GM18873 (cell line): Measurements from ENCODE around the gene CA5B.
"Not testable (repeated sequence)": the region's sequence is repeated elsewhere in the genome, so short reads cannot be mapped to it uniquely, and the experiment has no call there.

Experiments used
- ATAC-seq: cut with Tn5 transposase; IDR thresholded peaks from one replicate; pipeline ENCODE4 v1.9.1; 2021; ENCODE audit warnings: mild to moderate bottlenecking, moderate library complexity, moderate number of reproducible peaks; ENCODE audit not compliant: unreplicated experiment, low FRiP score

CA5B gene

DNA sequence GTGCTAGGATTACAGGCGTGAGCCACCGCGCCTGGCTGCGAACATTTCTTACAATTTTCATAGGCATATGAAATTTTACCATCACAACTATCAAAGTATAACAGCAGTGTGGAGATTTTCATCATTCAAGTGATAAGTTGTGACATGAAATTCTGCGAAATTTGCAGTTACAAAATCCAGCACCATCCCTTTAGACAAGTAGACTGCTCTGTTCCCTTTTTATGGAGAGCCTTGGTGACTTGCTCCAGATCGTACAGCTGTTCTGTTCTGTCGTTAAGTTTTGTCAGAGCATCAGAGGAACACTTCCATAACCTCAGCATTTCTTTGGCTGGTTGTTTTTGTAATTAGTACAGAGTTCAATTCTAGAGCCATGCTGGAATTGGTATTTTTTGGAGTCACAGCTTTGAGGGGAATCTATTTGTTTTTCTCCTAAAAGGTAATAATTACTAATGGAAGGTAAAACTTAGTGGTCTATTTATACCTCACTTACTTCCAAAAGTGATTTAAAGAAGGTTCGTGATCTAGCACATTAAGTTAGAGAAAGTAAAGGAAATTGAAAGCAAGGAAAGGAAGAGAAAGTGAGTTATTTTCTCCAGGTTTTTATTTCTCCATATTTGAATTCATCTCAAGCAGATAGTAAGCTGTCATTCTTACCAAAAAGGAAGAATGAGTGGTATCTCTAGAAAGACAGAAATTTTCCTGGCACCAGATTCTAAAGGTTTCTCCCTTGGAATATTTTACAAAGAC lies 74.3 kb downstream of the CA5B start:
- no peak for ATAC-seq

GRCh38 chrX:15813416-15813815 lies 75.3 kb downstream of the CA5B start:
- no peak for ATAC-seq

GRCh38 chrX:15814771-15815365 lies 76.8 kb downstream of the CA5B start:
- no peak for ATAC-seq

DNA sequence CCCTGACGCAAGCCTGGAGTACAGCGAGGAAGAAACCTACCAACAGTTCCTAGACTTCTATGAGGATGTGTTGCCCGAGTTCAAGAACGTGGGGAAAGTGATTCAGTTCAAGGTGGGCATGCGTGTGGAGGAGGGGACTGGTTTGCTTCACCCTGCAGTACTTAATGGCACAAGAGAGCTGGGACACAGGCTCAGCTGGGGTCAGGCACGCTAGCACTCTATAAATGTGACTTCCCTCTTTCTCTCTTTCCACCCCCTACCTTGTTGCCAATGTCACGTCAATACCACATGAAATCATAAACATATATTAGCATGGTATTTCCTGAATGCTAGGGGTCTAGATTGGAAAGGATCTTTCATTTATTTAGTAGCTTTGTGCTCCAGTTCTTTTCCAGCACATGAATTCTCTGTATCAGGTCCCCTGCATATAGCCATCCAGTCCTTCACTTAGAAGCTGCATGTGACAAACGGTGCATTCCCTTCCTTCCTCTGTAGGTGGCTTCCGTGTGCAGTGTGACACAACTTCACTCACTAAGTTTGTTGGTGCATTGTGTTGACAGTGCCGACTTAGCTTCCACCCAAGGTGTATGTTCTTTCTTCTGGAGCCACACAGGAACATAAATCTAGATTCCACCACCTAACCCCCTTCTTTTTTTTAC lies 77.8 kb downstream of the CA5B start:
- ATAC-seq, result no peak

DNA sequence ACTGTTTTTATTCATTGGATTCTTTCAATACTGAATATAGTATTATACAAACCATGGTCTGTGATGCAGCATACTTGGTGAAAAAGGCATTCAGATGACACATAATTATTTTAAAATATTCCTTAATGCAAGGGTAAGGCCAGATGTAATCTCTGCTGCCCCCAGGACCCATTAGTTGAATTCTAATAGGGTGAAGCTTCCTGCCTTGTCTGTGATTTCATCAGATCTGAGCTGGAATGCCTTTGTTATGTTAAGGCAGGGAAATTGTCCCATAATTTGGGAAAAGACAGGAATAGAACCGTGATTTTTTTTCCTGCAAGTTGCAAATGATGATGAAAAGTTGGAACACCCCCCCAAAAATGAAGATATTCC lies 78.4 kb downstream of the CA5B start:
- no peak for ATAC-seq

GRCh38 chrX:15816886-15817285 lies 78.8 kb downstream of the CA5B start:
- no peak for ATAC-seq

DNA sequence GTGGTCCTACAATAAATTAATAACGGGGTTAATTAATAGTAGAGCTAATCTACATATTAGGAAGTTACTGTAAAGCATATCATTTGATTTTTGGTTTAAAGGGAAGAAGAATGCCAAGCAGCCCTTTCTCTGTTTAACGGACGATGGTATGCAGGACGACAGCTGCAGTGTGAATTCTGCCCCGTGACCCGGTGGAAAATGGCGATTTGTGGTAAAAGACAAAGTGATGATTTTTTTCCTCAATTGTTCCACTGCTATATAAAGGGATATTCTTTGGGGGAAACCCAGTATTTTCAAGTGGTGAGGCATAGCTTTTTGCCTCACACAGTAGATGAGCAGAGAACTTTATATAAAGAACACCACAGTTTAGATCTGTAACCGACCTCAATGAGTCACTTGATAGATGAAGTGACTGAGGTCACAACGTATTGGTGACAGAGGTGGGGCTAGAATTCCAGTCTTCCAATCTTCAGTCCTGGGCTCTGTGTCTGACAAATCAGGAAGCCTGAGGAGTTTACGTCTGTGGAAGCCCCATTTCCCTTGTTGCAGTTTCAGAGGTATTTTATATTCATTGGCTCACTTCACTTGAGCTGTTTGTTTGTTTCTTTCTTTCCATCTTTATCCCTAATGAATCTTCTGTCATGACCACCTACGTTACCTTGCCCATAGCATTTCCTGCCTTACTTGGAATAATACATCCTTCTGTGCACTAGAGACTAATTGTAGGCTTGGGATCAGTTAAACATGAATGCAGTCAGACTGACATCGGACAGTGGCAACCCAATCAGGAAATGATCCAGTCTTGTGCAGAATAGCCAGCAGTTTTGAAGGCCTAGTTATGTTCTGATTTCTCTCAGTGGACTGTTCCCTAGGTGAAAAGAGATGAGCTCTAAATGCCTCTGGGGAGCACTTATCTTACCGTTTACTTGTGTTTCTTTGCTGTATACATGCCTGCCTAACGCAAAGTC lies 82.3 kb downstream of the CA5B start:
- ATAC-seq, result no peak

DNA sequence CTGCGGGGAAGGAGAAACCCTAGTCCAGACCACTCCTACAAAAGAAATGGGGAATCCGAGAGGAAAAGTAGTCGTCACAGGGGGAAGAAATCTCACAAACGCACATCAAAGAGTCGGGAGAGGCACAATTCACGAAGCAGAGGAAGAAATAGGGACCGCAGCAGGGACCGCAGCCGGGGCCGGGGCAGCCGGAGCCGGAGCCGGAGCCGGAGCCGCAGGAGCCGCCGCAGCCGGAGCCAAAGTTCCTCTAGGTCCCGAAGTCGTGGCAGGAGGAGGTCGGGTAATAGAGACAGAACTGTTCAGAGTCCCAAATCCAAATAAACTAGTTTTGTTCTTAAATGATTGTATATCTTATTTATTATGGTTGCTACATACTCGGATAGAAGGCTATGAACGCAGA lies 84.9 kb downstream of the CA5B start:
- no peak for ATAC-seq

- no peak for ATAC-seq
These were observed 87.9 kb downstream of the CA5B start for GRCh38 chrX:15825936-15826335.

DNA sequence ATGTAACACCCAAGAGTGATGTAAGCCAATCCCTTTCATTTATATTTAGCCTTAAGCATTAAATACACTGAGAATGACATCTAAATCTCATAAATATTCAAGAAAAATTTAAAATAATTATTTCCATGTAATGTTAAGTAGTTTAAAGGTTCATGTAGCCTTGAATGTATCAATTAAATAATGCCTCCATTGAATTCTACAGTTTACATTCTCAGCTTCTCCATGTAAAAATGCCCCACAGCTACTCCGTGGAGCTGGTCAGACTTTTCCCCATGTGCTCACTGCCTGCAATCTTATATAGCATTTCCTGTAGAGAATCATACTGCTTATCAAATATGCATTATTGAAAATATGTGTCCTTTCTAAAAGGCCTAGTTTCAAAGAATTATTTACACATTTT lies 91.1 kb downstream of the CA5B start:
- no peak for ATAC-seq

DNA sequence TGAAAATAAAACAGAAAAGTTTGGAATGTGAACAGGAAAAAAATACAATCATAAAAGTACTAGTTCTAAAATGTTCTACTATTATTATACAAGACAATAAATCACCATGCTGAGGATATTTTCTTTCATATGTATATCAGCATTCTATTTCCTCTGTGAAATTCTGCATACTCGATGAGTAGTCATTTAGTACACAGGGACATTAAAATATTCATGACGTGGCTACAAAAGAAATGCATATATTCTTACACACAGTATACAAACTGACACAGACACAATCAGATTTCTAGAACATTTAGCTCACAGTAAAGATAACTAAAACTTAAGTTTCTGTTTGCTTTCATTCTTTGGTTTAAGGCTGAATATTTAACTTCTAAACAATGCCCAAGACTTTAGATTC lies 93.3 kb downstream of the CA5B start:
- not testable (repeated sequence) for ATAC-seq

DNA sequence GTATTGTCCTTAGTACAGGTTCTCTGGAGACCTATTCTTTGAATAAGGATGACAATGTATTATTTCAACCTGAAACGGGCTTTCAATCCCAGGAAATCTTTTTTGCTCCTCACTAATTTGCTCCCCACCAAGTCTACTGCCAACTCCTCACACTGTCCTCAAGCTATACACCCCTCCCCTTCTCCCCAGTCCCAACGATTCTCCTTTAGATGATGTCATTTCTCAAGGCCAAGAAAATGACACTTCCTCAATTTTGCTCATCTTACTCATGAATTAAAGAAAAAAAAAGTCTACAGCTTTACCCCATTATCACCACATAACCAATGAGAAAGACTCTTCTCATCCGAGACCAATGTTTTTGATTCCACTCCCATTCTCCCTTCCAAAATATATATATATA lies 96.0 kb downstream of the CA5B start:
- no peak for ATAC-seq

- ATAC-seq, result no peak
These were observed 96.9 kb downstream of the CA5B start for GRCh38 chrX:15834827-15835595.
